Ovary (tissue), 3 donors: Measurements from ENCODE around the gene RMDN3.

Experiments
- CTCF ChIP-seq, 3 donors: fragments of 450-650 bp in 2 of 3; fragments of 200-600 bp in 1 of 3; IDR thresholded peaks; one replicate each; pipeline versions ENCODE4 v1.5.1 to v1.8.0; 2016 to 2022; ENCODE audit warnings: antibody characterized with exemption in 3 of 3, mild to moderate bottlenecking in 1 of 3
- EP300 ChIP-seq: sonication (generic); formaldehyde crosslinking; IDR thresholded peaks from one replicate; pipeline ENCODE4 v1.6.1; 2017; ENCODE audit warnings: antibody characterized with exemption
- POLR2A ChIP-seq: fragments of 450-650 bp; IDR thresholded peaks from one replicate; pipeline ENCODE4 v1.6.1; 2017; ENCODE audit warnings: antibody characterized with exemption, mild to moderate bottlenecking, moderate library complexity
- donor health status: DM: no; HTN: no; CAD: no.

GRCh38 chr15:40766194-40766815, 11.3 kb upstream of the RMDN3 start:
- no peak for TF ChIP-seq POLR2A
- no peak for TF ChIP-seq EP300
- no peak for TF ChIP-seq CTCF (IDR thresholded peaks at IDR 0.05)
